Trophoblast cell (in vitro differentiated cells and primary cell): ENCODE measurements around the gene OR4D6.
"Not testable (repeated sequence)": the region's sequence is repeated elsewhere in the genome, so short reads cannot be mapped to it uniquely, and the experiment has no call there.

Experiments
- DNase-seq, 2 donors: peaks; one replicate each; pipeline ENCODE4 v3.0.0-alpha.2; 2016
- H2AFZ ChIP-seq: 2 replicates; pipeline ENCODE4 v1.6.1; 2013; ENCODE audit warnings: low read length, moderate library complexity, mild to moderate bottlenecking; ENCODE audit not compliant: insufficient read depth, poor library complexity
- H2AK5ac ChIP-seq: 2 replicates; pipeline ENCODE4 v1.6.1; 2013; ENCODE audit warnings: mild to moderate bottlenecking, low read length
- H2BK120ac ChIP-seq: 2 replicates; pipeline ENCODE4 v1.6.1; 2013; ENCODE audit warnings: low read length, mild to moderate bottlenecking, moderate library complexity; ENCODE audit not compliant: insufficient read depth, poor library complexity
- H2BK12ac ChIP-seq: 2 replicates; pipeline ENCODE4 v1.6.1; 2013; ENCODE audit warnings: mild to moderate bottlenecking, low read length, moderate library complexity
- H2BK5ac ChIP-seq: 2 replicates; pipeline ENCODE4 v1.6.1; 2013; ENCODE audit warnings: low read length, low read depth, moderate library complexity, mild to moderate bottlenecking; ENCODE audit not compliant: poor library complexity
- H3K14ac ChIP-seq: 2 replicates; pipeline ENCODE4 v1.6.1; 2013; ENCODE audit warnings: mild to moderate bottlenecking, low read length
- H3K18ac ChIP-seq: 2 replicates; pipeline ENCODE4 v1.6.1; 2013; ENCODE audit warnings: mild to moderate bottlenecking, low read length
- H3K23ac ChIP-seq: 2 replicates; pipeline ENCODE4 v1.6.1; 2013; ENCODE audit warnings: low read length
- H3K27ac ChIP-seq: 2 replicates; pipeline ENCODE4 v1.5.1; 2013; ENCODE audit warnings: low read depth, mild to moderate bottlenecking, inconsistent platforms, low read length, moderate library complexity
- H3K27me3 ChIP-seq: 2 replicates; pipeline ENCODE4 v1.6.1; 2013; ENCODE audit warnings: inconsistent platforms, mild to moderate bottlenecking, low read length, moderate library complexity; ENCODE audit not compliant: insufficient read depth
- H3K36me3 ChIP-seq, 2 experiments: 1 replicate in 1 of 2; 2 replicates in 1 of 2; pipeline ENCODE4 v1.6.1; 2013; ENCODE audit warnings: low read length in 2 of 2, mild to moderate bottlenecking in 2 of 2, moderate library complexity in 1 of 2; ENCODE audit not compliant: insufficient read depth in 2 of 2, control insufficient read depth in 1 of 2
- H3K4ac ChIP-seq: 2 replicates; pipeline ENCODE4 v1.6.1; 2013; ENCODE audit warnings: low read depth, mild to moderate bottlenecking, low read length, moderate library complexity
- H3K4me1 ChIP-seq, 2 experiments: 1 replicate in 1 of 2; 2 replicates in 1 of 2; pipeline ENCODE4 v1.6.1; 2013; ENCODE audit warnings: low read length in 2 of 2, mild to moderate bottlenecking in 2 of 2, moderate library complexity in 1 of 2; ENCODE audit not compliant: insufficient read depth in 2 of 2, control insufficient read depth in 1 of 2
- H3K4me2 ChIP-seq: 2 replicates; pipeline ENCODE4 v1.6.1; 2013; ENCODE audit warnings: inconsistent platforms, mild to moderate bottlenecking, low read length, moderate library complexity
- H3K4me3 ChIP-seq: 2 replicates; pipeline ENCODE4 v1.5.1; 2013; ENCODE audit warnings: mild to moderate bottlenecking, low read depth, low read length, inconsistent platforms
- H3K79me1 ChIP-seq: one replicate; pipeline ENCODE4 v1.6.1; 2013; ENCODE audit warnings: low read length
- H3K79me2 ChIP-seq: 2 replicates; pipeline ENCODE4 v1.6.1; 2013; ENCODE audit warnings: low read length, mild to moderate bottlenecking; ENCODE audit not compliant: control insufficient read depth, insufficient read depth, poor library complexity
- H3K9ac ChIP-seq: 2 replicates; pipeline ENCODE4 v1.6.1; 2013; ENCODE audit warnings: mild to moderate bottlenecking, low read length
- H3K9me3 ChIP-seq: 2 replicates; pipeline ENCODE4 v1.6.1; 2013; ENCODE audit warnings: low read depth, mild to moderate bottlenecking, control low read depth, inconsistent platforms, low read length; ENCODE audit not compliant: insufficient read depth
- H4K12ac ChIP-seq: 2 replicates; pipeline ENCODE4 v1.6.1; 2013; ENCODE audit warnings: low read depth, mild to moderate bottlenecking, low read length, moderate library complexity
- H4K8ac ChIP-seq: 2 replicates; pipeline ENCODE4 v1.6.1; 2013; ENCODE audit warnings: low read depth, mild to moderate bottlenecking, low read length, moderate library complexity
- H4K91ac ChIP-seq: one replicate; pipeline ENCODE4 v1.6.1; 2013; ENCODE audit warnings: low read depth, mild to moderate bottlenecking, low read length, moderate library complexity
- WGBS: extraction: QIAGEN DNeasy Blood & Tissue Kit; methylation state at CpG from one replicate; pipeline ENCODE4 v1.1.7; 2013; ENCODE audit warnings: missing lambda C conversion rate; ENCODE audit not compliant: insufficient read length, insufficient coverage; ENCODE audit errors: extremely low coverage; 5-methylcytosine and 5-hydroxymethylcytosine counted together

The OR4D6 gene

GRCh38 chr11:59437770-59438169 lies 19.0 kb upstream of the OR4D6 start:
- H2BK120ac ChIP-seq, result no peak overlapping the region
- no peak overlapping the region for H2BK5ac ChIP-seq
- H3K4ac ChIP-seq, result no peak overlapping the region
- H3K4me2 ChIP-seq, result no peak overlapping the region
- DNase-seq, result no peak
- no peak overlapping the region for H2AFZ ChIP-seq
- H2AK5ac ChIP-seq, result no peak overlapping the region
- H4K8ac ChIP-seq, result no peak overlapping the region
- H3K18ac ChIP-seq, result no peak overlapping the region
- H3K9me3 ChIP-seq, result no peaks in the 10 kb centered on the region
- H3K79me2 ChIP-seq, result no peaks in the 10 kb centered on the region
- no peaks in the 10 kb centered on the region for H3K4me1 ChIP-seq
- no peak overlapping the region for H3K23ac ChIP-seq
- H4K91ac ChIP-seq, result no peak overlapping the region
- no peak overlapping the region for H3K27ac ChIP-seq
- no peaks in the 10 kb centered on the region for H3K27me3 ChIP-seq
- WGBS, result no CpG with 5 or more reads among the region's 7 CpGs
- no peak overlapping the region for H3K9ac ChIP-seq
- no peaks in the 10 kb centered on the region for H3K79me1 ChIP-seq
- H4K12ac ChIP-seq, result no peak overlapping the region
- no peaks in the 10 kb centered on the region for H3K36me3 ChIP-seq
- H2BK12ac ChIP-seq, result no peak overlapping the region
- H3K4me3 ChIP-seq, result no peak overlapping the region
- no peak overlapping the region for H3K14ac ChIP-seq

- no CpG with 5 or more reads among the region's 1 CpG for WGBS
- not testable (repeated sequence) for H3K4me3 ChIP-seq, H4K91ac ChIP-seq, H3K79me1 ChIP-seq, H3K9ac ChIP-seq, H2AK5ac ChIP-seq, H3K27ac ChIP-seq, H2AFZ ChIP-seq, H3K4me2 ChIP-seq, H3K36me3 ChIP-seq, H3K18ac ChIP-seq, H4K12ac ChIP-seq, H3K79me2 ChIP-seq, H2BK12ac ChIP-seq, H4K8ac ChIP-seq, H2BK120ac ChIP-seq, H3K14ac ChIP-seq, DNase-seq, H2BK5ac ChIP-seq, H3K4ac ChIP-seq, H3K9me3 ChIP-seq, H3K4me1 ChIP-seq, H3K27me3 ChIP-seq, H3K23ac ChIP-seq
Observed at GRCh38 chr11:59445624-59446023, 11.1 kb upstream of the OR4D6 start.

DNA sequence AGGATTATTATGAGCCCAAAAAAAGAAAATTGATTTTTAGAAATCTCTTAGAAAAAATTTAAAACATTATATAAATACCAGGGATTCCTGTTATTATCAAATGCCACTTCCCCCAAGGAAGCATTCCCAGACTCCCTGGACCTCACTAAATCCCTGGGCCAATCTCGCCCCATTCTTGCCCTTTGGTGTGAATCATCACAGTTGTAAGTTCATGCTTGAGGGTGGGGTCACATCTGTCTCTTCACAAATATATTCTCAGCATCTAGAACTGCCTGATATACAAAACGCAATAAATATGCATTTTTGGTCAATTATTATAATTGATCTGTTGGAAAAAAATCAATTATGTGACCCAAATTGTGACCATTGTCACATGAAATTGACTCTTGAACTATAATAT lies 8.3 kb upstream of the OR4D6 start:
- H3K4me1 ChIP-seq, result no peaks in the 10 kb centered on the region
- no peak overlapping the region for H4K8ac ChIP-seq
- H3K79me1 ChIP-seq, result no peaks in the 10 kb centered on the region
- H2AFZ ChIP-seq, result no peak overlapping the region
- no peaks in the 10 kb centered on the region for H3K9me3 ChIP-seq
- H3K14ac ChIP-seq, result no peak overlapping the region
- H3K4me3 ChIP-seq, result no peak overlapping the region
- no peak overlapping the region for H3K27ac ChIP-seq
- H3K9ac ChIP-seq, result no peak overlapping the region
- no peak for DNase-seq
- H3K23ac ChIP-seq, result no peak overlapping the region
- H4K91ac ChIP-seq, result no peak overlapping the region
- H4K12ac ChIP-seq, result no peak overlapping the region
- no peaks in the 10 kb centered on the region for H3K79me2 ChIP-seq
- no peak overlapping the region for H2BK12ac ChIP-seq
- H2BK5ac ChIP-seq, result no peak overlapping the region
- no peak overlapping the region for H2BK120ac ChIP-seq
- no peak overlapping the region for H2AK5ac ChIP-seq
- WGBS, result no CpG with 5 or more reads among the region's 2 CpGs
- no peaks in the 10 kb centered on the region for H3K36me3 ChIP-seq
- no peak overlapping the region for H3K4ac ChIP-seq
- H3K4me2 ChIP-seq, result no peak overlapping the region
- no peak overlapping the region for H3K18ac ChIP-seq
- H3K27me3 ChIP-seq, result no peaks in the 10 kb centered on the region

DNA sequence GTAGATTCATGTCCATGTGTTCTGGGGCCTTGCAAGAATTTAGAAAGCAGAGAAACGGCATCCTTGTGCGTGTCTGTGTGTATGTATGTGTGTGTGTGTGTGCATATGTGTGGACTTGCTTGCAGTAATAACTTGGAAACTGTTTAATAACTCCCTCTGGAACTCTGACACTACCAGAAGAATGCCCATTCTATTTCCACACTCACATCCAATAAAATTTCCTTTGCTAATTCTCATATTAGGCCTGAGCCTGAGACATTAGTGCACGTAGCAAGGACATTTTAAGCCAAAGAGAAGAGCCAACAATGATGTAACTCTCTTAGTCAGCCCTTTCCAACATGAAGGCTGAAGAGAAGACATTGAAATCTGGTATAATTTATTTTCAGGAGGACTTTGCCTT lies 3.2 kb downstream of the OR4D6 start:
- Histone ChIP-seq H3K23ac (no peak overlapping the region), H4K8ac (no peak overlapping the region), H2BK5ac (no peak overlapping the region), H3K18ac (no peak overlapping the region), H3K4me3 (no peak overlapping the region), H3K79me1 (no peaks in the 10 kb centered on the region), H4K91ac (no peak overlapping the region), H3K4me2 (no peak overlapping the region), H3K4me1 (no peaks in the 10 kb centered on the region), H3K27ac (no peak overlapping the region), H2AFZ (no peak overlapping the region), H3K9ac (no peak overlapping the region), H3K4ac (no peak overlapping the region), H2BK120ac (no peak overlapping the region), H2BK12ac (no peak overlapping the region), H3K36me3 (no peaks in the 10 kb centered on the region), H3K14ac (no peak overlapping the region), H4K12ac (no peak overlapping the region), H3K9me3 (no peaks in the 10 kb centered on the region), H3K27me3 (no peaks in the 10 kb centered on the region), H3K79me2 (no peaks in the 10 kb centered on the region), H2AK5ac (no peak overlapping the region)
- no peak for DNase-seq
- WGBS, result no CpG with 5 or more reads among the region's 3 CpGs
